Fibroblast of skin of scalp (primary cell): Measurements from ENCODE around the gene JAM3. TPM values are rescaled to one million over a fixed set of nuclear protein-coding genes. Genes with fewer than 3 reads are reported as not detected.

ENCODE experiments used
- DNase-seq: peaks from one replicate; pipeline ENCODE4 v3.0.0-alpha.2; 2013
- polyA plus RNA-seq, 2 experiments: library from polyadenylated mRNA; unstranded; fragments of 120-200 nt; gene quantifications; one replicate each; pipeline ENCODE4 v1.2.1, GENCODE V29; 2013; ENCODE audit not compliant: insufficient read length in 2 of 2

JAM3 gene
- polyA plus RNA-seq (2013, experiment 1 of 2; ENCODE audit: insufficient read length), result 51.2 TPM
- polyA plus RNA-seq (2013, experiment 2 of 2; ENCODE audit: insufficient read length), result 56.9 TPM

- peak; percentile 94 for DNase-seq
Measured at GRCh38 chr11:134068829-134069425, at the start of gene JAM3. Gene JAM3, plus strand, starts transcription at chr11:134069072. Its CDS starts 12 bp downstream, at chr11:134069084.

DNA sequence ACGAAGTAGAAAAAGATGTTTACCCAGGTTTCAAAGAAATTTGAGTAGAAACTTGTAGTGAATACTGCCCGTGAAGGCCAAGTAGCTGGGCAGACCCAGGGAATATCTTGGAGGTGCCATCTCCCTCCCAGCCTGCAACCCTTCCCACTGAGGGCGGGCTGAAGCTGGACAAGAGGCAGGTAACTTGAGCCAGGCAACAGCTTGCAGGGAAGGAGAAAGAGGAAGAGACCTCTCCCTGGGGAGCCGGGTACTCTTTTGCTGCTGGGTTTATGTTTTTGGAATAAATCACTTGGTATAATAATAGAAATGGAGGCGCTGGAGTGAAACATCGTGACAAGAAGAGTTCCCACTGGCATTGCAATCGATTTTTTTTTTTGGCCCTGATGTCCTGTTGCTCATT, 49.4 kb upstream of the JAM3 start:
- no peak for DNase-seq

- DNase-seq, result no peak
Measured at GRCh38 chr11:134020598-134020997, 48.3 kb upstream of the JAM3 start.

DNA sequence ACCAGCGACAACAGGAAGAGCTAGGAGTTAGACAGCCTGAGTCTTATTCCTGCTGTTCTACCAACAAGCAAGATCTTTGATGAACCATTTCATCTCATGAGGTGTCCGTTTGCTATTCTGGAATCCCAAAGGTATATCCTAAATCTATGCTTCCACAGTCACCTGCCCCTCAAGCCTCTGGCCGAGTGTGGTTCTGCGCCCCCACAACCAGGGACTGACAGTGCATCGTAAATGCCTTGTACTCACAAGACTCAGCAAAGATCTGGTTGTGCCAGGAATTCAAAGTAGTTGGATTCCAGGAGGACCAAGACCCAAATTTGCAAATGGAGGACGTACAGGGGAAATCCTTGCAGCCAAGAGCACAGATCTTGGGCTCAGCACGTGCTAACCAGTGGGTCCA, 47.5 kb upstream of the JAM3 start:
- DNase-seq, result no peak

- no peak for DNase-seq
Measured at GRCh38 chr11:134022748-134023147, 46.1 kb upstream of the JAM3 start.

DNA sequence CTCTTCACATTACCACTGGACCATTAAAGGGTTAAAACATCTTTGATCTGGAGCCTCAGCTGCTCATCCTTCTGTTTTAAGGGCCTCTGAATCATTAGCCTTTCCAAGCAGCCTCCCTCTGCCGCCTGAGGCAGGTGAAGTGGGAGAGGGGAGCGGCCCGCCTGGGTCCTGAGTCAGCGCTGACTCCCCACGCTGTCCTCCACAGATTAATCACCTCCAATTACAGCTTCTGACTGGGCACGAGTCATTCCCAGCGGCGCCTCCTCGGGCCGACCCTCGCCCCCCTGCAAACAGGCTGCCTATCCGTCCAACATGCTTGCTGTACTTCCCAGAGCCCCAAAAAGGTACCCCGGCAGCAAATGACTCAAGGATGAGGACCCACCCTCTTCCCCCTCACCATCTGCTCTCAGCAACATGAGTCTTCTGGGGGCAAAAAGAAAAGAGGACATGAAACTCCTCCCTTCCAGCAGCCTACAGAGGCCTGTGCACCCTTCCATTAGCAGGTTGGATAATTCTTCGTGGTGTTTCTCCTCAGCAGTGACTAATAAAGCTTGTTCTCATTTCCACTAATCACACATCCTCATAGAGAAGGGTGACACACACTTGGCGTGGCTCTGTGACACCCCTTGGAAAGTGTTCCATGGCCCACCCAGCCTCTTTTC, 44.3 kb upstream of the JAM3 start:
- no peak for DNase-seq

DNA sequence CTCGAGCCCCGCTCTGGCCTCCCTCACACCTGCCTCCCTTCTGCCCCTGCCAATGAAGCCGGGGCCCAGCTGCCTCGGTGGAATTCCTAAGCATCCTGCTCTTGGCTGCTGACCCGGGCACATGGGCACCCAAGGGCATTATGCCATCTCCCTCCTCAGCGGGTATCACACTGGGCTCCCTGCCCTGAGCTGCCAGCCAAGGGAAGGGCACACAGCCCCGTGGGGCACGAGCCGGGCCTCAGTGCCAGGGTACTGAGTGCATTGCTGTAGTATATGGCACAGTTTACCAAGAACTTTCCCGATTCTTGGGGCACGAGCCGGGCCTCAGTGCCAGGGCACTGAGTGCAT, 43.8 kb upstream of the JAM3 start:
- no peak for DNase-seq

DNA sequence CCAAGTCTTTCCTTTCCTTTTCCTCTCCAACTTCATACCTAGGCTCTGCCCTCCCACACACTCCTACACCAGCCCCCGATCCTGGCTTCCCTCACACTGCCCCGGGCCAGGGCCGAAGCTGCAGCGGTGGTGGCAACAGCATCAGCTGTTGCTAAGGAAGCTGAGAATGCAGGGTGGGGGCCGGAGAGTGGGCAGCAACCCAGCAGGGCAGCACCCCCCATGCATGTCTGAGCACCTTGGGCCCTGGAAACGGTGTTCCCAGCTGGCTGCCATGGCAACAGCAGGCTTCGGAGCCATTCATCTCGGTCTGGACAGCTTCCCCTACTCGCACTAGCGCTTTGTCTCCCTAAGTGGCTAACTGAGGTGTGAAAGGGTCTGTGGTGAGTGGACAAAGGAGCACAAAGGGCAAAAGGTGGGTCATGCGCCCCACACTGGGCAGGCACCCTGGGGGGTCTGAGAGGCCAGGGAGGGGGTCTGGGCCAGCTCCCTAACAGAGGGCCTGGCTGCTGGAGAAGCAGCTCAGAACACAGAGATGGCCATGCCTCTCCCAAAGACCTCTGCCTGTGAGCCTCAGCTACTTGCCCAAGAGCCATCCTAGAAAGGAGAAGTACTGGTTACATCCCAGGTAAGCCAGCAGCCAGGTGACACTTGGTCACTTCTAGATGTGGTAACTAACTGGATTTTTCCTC, 42.1 kb upstream of the JAM3 start:
- DNase-seq, result no peak

GRCh38 chr11:134027671-134028070, 41.2 kb upstream of the JAM3 start:
- no peak for DNase-seq

- DNase-seq, result no peak
Measured at GRCh38 chr11:134028368-134028920, 40.4 kb upstream of the JAM3 start.

DNA sequence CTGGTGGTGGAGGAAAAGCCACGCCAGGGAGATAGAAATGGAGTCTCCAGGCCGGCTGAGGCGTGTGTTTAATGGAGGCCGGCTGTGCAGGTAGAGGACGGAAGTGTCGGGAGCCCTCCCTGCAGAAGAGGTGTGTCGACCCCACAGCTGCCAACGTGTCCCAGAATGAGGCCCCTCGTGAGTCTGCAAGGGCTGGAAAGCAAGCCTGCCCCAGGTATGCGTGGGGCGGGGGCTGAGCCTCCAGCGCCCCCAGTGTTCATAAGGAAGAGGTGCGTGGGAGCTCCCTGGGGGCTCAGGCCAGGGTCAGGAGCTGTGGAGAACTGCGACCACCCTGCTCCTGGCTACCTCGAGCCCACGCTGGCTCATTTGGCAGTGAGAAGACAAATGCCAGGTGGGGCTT, 38.0 kb upstream of the JAM3 start:
- DNase-seq, result no peak

DNA sequence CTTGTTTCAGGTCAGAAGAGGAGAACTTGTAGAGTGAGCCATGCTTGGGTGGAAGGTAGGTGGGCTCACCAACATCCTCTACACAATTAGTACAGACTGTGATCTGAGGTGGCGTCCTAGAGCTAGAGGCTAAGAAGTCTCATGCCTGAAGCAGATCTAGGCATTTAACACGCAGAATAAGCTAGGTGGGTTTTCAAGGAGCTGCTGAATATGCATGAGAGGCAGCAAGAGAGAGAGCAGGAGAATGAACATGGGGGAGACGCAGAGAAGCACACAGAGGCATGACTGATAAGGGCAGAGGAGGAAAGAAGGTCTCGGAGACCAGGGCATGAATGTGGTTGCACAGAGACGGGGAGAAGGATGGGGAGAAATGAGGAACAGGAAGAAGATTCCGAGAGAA, 36.8 kb upstream of the JAM3 start:
- no peak for DNase-seq

DNA sequence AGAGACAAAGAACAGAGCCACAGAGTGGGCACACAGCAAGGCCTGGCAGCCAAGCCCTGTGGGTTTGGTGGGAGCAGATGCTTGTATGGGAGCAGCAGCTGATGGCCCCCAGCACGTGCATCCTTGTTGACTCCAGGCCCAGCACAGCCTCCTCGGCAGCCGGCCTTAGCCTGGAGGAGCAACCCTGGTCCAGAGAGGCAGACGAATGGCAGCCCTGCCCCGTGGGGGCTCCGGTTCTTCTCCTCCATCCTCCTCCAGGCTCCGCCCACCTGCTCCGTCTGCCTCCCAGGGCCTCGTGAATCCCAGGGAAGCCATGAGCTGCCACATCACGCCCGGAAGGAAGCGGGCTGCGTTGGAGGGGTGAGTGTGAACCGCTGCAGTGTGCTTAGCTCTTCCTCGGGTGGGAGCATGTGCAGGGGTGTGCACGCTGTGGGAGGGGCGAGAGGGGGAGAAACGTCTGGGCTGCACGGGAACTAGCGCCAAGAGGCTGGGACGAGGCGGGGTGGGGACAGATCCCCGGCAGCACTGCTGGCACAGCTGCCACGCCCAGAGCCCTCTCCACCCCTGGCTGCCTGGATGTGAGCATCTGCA, 36.3 kb upstream of the JAM3 start:
- DNase-seq, result no peak

DNA sequence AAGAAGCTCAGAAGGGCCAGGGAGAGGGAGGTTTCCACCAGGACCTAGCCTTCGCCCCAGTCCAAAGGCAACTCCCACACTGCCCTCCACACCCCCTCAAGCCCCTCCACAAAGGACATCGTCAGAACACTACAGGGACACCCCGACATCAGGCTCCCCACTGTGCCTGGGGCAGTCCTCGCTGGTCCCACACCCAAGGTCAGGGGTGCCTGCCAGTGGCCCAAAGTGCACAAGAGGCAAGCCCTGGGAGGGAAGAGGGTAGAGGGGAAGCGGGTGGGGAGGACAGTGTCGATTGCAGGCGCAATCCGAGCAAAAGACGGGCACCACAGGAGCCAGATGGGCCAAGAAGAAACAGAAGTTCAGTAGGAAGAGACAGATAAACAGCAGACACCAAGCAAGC, 35.6 kb upstream of the JAM3 start:
- DNase-seq, result no peak

DNA sequence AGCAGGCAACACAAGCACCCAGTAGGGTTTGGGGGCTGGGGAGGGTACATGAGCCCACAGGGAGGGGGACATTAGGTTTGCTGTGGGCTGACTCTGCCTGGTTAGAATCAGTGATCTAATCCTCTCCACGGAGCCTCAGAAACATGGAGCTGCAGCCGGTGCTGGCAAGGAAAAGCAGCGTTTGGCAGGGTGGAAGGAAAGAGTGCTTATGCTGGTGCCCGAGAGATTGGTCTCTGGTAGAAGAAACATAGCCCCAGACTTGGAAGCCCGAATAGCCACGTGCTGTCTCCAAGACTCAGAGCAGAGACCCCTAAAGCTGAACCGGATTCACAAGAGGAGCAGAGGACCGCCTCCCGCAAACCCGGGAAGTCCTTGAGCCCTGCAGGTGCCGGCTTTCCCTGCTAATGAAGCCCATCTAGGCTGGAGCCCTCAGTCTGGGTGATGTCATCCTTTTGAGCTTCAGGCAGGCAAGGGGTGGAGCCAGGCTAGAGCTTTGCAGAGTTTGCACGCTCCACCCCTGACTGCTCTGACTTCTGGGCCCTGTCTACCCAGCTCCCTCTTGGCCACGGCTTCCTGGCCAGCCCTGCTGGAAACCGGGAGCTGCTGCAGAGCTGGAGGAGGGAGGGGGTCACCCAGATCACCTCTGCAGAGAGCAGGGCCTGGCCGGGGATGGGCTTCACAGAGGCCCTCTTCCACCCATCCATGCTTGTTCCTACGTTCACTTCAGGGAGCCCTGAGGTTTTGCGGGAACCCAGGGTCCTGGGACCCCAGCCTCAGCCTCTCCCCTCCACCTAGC, 35.0 kb upstream of the JAM3 start:
- DNase-seq, result peak; percentile 84

GRCh38 chr11:134034496-134035381, 34.1 kb upstream of the JAM3 start:
- no peak for DNase-seq

- DNase-seq, result no peak
Measured at GRCh38 chr11:134036492-134037045, 32.3 kb upstream of the JAM3 start.

DNA sequence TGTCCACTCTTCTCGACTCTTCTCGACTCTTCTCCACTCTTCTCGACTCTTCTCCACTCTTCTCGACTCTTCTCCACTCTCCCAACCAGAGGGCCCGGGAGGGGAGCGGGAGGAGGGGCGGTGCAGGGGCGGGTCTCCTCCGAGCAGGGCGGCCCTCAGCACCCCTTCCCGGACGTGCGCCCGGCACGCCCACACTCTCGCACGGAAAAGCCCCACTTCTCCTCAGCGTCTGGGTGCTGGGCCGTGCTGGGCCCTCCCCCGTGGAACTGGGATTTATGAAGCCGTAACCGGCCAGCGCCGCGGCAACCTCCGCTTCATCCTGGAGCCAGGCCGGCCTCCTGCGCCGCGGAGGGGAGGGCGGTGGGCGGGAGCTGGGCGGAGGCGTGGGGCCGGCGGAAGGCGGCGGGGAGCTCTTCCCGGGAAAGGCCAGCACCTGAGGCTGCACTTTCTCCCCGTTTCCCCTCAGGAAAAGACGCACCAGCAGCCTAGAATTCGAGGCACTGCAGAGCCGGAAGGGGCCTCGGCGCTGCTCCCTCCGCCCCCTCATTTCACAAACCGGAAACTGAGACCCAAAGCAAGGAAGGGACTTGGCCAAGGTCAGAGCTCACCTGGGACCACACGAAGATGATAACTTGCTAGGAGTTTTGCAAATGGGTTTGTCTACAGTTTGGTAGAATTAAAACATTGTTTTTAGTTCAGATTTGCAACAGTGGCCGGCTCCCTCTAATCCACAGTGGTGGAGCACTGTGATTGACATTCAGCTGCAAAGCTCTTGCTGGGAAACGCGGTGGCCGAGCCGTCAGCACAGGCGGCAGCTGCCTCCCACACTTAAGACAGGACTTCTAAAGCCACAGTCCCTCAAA, 31.6 kb upstream of the JAM3 start:
- peak; percentile 69 for DNase-seq

DNA sequence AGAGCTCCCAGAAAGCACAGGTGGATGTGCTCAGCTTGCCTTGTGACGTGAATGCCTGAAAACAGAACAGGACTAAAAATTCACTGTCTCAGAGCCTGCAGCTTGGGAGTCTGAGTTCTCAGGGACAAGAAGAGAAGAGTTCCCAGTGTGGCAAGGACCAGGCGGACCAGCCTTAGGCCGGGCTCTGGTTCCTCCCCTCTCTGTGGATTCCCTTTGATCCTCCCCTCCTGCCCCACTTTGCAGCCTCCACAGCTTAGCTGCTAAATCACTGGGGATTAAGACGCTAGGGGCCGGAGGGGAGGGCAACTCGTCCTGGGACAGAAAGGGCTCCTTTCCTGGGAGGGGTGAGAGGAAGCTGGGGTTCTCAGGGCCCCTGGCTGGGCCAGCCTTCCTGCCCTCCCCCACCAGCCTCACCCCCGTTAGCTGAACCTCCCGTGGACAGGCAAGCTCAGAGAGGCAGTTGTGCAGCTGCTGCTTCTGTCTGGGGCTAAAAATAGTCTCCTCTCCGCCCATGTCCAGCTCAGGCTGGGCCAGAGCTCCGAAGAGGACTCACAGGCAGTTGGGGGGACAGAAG, 29.9 kb upstream of the JAM3 start:
- DNase-seq, result no peak
